Chondrocyte (in vitro differentiated cells): ENCODE results near the gene LYSMD2. TPM values are rescaled to one million over a fixed set of nuclear protein-coding genes. Genes with fewer than 3 reads are reported as not detected.

ENCODE experiments used
- DNase-seq: peaks from one replicate; pipeline ENCODE4 v3.0.0; 2021; ENCODE audit warnings: mixed read lengths, low spot score
- H3K27ac Mint-ChIP-seq: one replicate; pipeline ENCODE4 v1.8.0; 2021; ENCODE audit warnings: mild to moderate bottlenecking, moderate library complexity, mixed read lengths; ENCODE audit not compliant: unreplicated experiment
- H3K27me3 Mint-ChIP-seq: 2 replicates; pipeline ENCODE4 v1.8.0; 2021; ENCODE audit warnings: low read depth, mixed read lengths
- H3K36me3 Mint-ChIP-seq: 2 replicates; pipeline ENCODE4 v1.8.0; 2021; ENCODE audit warnings: low read depth, mixed read lengths
- H3K4me1 Mint-ChIP-seq: 2 replicates; pipeline ENCODE4 v1.8.0; 2021; ENCODE audit warnings: low read depth, mild to moderate bottlenecking, mixed read lengths
- H3K4me3 Mint-ChIP-seq: one replicate; pipeline ENCODE4 v1.8.0; 2021; ENCODE audit warnings: mild to moderate bottlenecking, moderate library complexity, mixed read lengths; ENCODE audit not compliant: unreplicated experiment
- H3K9me3 Mint-ChIP-seq: 2 replicates; pipeline ENCODE4 v1.8.0; 2021; ENCODE audit warnings: low read depth, mixed read lengths
- total RNA-seq: library from RNA; stranded (reverse); gene quantifications from 3 replicates; pipeline ENCODE4 v1.2.1, GENCODE V29; 2021
- TF ChIP-seq, protein P1 (sequence below): fragments of 200-600 bp; sonication (generic); IDR thresholded peaks from 2 replicates; pipeline ENCODE4 v1.5.0; 2021; ENCODE audit warnings: antibody characterized with exemption, mild to moderate bottlenecking, moderate library complexity

The LYSMD2 gene
- total RNA-seq, 1 donor from 2014 or later = 2.7 TPM

DNA sequence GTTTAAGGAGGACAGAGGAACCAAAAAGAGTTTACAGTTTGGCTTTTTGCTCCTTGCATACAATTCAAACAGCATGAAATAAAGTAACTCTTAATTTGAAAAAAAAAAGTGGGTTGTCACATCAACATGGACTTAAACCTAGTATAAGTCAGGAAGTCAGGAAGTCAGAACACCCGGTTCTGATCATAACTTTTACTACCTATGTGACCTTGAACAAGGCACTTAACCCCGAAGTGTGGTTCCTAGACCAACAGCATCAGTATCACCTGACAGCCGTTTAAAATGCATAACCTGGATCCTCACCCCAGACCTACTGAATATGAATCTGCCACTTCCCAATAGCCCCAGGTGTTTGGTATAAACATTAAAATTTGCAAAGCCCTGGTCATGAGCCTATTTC lies 18.7 kb downstream of the LYSMD2 start:
- Mint-ChIP-seq H3K4me1 (no peaks in the 10 kb centered on the region), H3K9me3 (no peaks in the 10 kb centered on the region), H3K27me3 (peaks cover 4% of the 10 kb centered on the region), H3K36me3 (peaks cover 2% of the 10 kb centered on the region), H3K4me3 (no peak overlapping the region), H3K27ac (no peak overlapping the region)
- TF ChIP-seq, protein P1, sequence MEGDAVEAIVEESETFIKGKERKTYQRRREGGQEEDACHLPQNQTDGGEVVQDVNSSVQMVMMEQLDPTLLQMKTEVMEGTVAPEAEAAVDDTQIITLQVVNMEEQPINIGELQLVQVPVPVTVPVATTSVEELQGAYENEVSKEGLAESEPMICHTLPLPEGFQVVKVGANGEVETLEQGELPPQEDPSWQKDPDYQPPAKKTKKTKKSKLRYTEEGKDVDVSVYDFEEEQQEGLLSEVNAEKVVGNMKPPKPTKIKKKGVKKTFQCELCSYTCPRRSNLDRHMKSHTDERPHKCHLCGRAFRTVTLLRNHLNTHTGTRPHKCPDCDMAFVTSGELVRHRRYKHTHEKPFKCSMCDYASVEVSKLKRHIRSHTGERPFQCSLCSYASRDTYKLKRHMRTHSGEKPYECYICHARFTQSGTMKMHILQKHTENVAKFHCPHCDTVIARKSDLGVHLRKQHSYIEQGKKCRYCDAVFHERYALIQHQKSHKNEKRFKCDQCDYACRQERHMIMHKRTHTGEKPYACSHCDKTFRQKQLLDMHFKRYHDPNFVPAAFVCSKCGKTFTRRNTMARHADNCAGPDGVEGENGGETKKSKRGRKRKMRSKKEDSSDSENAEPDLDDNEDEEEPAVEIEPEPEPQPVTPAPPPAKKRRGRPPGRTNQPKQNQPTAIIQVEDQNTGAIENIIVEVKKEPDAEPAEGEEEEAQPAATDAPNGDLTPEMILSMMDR = no peak
- DNase-seq = no peak

DNA sequence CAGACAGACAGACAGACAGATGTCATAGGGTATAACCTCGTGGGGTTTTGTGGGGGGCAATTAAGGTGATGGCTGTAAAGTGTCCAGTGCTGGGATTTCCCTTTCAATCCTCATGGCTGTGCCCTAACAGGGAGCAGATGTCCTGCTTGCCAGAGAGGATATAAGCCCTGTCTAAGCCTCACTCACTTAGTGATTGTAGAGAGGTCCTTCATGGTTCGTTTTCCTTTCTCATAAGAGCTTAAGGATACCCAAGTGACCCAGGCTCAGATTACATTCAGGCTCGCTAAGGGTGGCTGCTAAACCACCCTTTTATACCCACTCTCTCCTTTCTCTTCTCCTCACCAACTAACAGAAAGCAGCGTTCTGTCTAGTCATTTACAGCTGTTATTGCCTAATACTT lies 19.2 kb downstream of the LYSMD2 start:
- Mint-ChIP-seq H3K36me3 (peaks cover 2% of the 10 kb centered on the region), H3K27ac (no peak overlapping the region), H3K27me3 (peaks cover 4% of the 10 kb centered on the region), H3K4me3 (no peak overlapping the region), H3K4me1 (no peaks in the 10 kb centered on the region), H3K9me3 (no peaks in the 10 kb centered on the region)
- TF ChIP-seq, protein P1 = no peak
- DNase-seq = no peak

DNA sequence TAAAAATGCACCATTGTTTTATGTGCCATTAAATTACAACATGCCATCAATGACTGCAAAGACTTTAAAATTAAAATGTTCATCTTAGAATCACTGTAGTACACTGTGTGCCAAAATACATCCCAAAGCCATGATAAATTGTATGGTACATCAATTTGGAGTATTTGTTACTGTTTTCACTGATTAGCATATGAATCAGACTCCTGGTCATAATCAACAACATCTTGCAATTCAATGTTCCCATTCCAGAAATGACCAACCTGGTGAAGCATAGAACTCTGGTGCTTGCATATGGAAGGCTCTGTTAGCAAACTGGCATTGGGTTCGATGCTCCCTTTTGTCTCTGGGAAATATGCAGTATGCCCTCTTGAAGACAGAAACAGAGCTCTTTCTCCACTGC lies 22.5 kb downstream of the LYSMD2 start:
- Mint-ChIP-seq H3K4me1 (no peaks in the 10 kb centered on the region), H3K27me3 (peaks cover 7% of the 10 kb centered on the region), H3K9me3 (no peaks in the 10 kb centered on the region), H3K36me3 (no peaks in the 10 kb centered on the region), H3K4me3 (no peak overlapping the region), H3K27ac (no peak overlapping the region)
- no peak for DNase-seq
- TF ChIP-seq, protein P1 = no peak

DNA sequence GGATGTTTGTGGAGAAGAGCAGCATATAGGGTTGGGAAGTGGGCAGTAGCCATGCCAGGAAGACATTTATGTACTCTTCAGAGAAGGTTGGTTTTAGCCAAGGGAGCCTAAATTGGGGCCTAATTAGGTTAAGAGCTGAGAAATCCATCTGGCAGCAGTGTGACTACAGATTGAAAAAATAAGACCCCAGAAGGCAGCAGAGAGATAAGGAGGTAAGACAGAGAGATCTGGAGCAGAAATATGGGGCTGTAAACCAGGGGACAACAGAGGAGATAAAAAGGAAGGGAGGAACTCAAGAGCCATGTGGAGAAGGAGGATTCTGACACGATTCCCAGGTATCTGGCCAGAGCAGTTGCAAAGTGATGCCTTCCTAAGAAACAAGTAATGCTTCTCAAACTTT lies 23.3 kb downstream of the LYSMD2 start:
- Mint-ChIP-seq H3K9me3 (no peaks in the 10 kb centered on the region), H3K4me3 (no peak overlapping the region), H3K27ac (no peak overlapping the region), H3K36me3 (no peaks in the 10 kb centered on the region), H3K27me3 (peaks cover 7% of the 10 kb centered on the region), H3K4me1 (no peaks in the 10 kb centered on the region)
- DNase-seq = no peak
- TF ChIP-seq, protein P1 = no peak

DNA sequence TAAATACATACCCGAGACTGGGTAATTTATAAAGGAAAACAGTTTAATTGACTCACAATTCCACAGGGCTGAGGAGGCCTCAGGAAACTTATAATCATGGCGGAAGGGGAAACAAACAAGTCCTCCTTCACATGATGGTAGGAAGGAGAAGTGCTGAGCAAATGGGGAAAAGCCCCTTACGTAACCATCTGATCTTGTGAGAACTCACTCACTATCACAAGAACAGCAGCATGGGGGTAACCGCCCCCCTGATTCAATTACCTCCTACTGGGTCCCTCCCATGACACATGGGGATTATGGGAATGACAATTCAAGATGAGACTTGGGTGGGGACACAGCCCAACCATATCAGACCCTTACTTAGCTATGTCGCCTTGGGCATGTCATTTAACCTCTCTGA lies 28.4 kb downstream of the LYSMD2 start:
- Mint-ChIP-seq H3K27me3 (peaks cover 15% of the 10 kb centered on the region), H3K9me3 (no peaks in the 10 kb centered on the region), H3K4me1 (no peaks in the 10 kb centered on the region), H3K27ac (no peak overlapping the region), H3K36me3 (no peaks in the 10 kb centered on the region), H3K4me3 (no peak overlapping the region)
- TF ChIP-seq, protein P1 = no peak
- DNase-seq = no peak
